Mesothelial cell of epicardium (in vitro differentiated cells): ENCODE data around the gene CDC42EP3. TPM values are rescaled to one million over a fixed set of nuclear protein-coding genes. Genes with fewer than 3 reads are reported as not detected.

Source experiments
- DNase-seq, 2 experiments: peaks; one replicate each; pipeline ENCODE4 v3.0.0; 2021; ENCODE audit warnings: low spot score in 2 of 2; ENCODE audit not compliant: unreplicated experiment in 2 of 2
- H3K27ac Mint-ChIP-seq: 2 replicates; pipeline ENCODE4 v1.8.0; 2021; ENCODE audit warnings: mixed read lengths
- H3K27me3 Mint-ChIP-seq: 2 replicates; pipeline ENCODE4 v1.8.0; 2021; ENCODE audit warnings: low read depth, mixed read lengths
- H3K36me3 Mint-ChIP-seq: 2 replicates; pipeline ENCODE4 v1.8.0; 2021; ENCODE audit warnings: mixed read lengths
- H3K4me1 Mint-ChIP-seq: 2 replicates; pipeline ENCODE4 v1.8.0; 2021; ENCODE audit warnings: mixed read lengths
- H3K4me3 Mint-ChIP-seq: 2 replicates; pipeline ENCODE4 v1.8.0; 2021; ENCODE audit warnings: mild to moderate bottlenecking, moderate library complexity, mixed read lengths
- H3K9me3 Mint-ChIP-seq: 2 replicates; pipeline ENCODE4 v1.8.0; 2021; ENCODE audit warnings: mixed read lengths
- total RNA-seq: library from RNA; stranded (reverse); gene quantifications from 3 replicates; pipeline ENCODE4 v1.2.1, GENCODE V29; 2021
- TF ChIP-seq, protein P1 (sequence below): fragments of 200-600 bp; sonication (generic); IDR thresholded peaks from one replicate; pipeline ENCODE4 v1.5.0; 2021; ENCODE audit warnings: antibody characterized with exemption; ENCODE audit not compliant: unreplicated experiment

Gene CDC42EP3
- total RNA-seq, 1 donor from 2014 or later: 48.7 TPM

DNA sequence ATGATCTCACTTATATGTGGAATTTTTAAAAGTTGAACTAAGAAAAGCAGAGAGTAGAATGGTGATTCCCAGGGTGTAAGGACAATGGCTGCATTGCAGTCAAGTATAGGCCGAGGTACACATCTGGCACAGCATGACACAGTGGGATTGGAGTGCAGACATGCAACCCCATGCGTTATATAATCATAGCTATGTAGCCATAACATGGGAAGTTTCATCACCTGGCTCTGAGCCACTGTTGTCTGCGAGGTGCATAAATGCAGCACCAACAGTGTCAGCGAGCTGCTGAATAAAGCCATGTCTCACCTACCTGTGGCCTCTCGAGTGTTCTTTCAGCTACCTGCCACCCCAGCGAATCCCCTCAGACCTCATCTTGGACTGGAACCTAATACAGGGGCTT, 61.7 kb downstream of the CDC42EP3 start:
- no peak for DNase-seq
- H3K27me3 Mint-ChIP-seq: no peaks in the 10 kb centered on the region
- TF ChIP-seq, protein P1, sequence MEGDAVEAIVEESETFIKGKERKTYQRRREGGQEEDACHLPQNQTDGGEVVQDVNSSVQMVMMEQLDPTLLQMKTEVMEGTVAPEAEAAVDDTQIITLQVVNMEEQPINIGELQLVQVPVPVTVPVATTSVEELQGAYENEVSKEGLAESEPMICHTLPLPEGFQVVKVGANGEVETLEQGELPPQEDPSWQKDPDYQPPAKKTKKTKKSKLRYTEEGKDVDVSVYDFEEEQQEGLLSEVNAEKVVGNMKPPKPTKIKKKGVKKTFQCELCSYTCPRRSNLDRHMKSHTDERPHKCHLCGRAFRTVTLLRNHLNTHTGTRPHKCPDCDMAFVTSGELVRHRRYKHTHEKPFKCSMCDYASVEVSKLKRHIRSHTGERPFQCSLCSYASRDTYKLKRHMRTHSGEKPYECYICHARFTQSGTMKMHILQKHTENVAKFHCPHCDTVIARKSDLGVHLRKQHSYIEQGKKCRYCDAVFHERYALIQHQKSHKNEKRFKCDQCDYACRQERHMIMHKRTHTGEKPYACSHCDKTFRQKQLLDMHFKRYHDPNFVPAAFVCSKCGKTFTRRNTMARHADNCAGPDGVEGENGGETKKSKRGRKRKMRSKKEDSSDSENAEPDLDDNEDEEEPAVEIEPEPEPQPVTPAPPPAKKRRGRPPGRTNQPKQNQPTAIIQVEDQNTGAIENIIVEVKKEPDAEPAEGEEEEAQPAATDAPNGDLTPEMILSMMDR: no peak
- no peak overlapping the region for H3K4me3 Mint-ChIP-seq
- H3K36me3 Mint-ChIP-seq: peaks cover 13% of the 10 kb centered on the region
- no peak overlapping the region for H3K27ac Mint-ChIP-seq
- H3K9me3 Mint-ChIP-seq: peaks cover 32% of the 10 kb centered on the region
- H3K4me1 Mint-ChIP-seq: peaks cover 21% of the 10 kb centered on the region

DNA sequence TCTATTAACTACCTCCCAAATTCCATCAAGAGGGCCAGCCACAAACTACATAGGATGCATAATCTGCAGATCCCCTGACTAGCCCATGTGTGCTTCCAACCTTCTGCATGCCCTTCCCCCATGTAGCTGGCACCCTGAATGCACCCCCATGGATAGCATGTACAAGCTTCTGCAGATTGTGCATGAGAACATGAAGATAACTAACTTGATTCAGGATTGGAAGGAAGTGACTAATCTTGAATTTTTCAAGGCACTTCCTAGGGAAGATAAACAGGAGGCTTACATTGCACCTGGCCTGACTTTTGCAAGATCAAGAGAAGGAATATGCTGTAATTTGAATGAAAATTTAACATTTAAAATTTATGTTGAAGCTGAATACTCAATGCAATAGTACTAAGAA, 66.7 kb downstream of the CDC42EP3 start:
- DNase-seq: no peak
- peaks cover 15% of the 10 kb centered on the region for H3K4me1 Mint-ChIP-seq
- H3K36me3 Mint-ChIP-seq: peaks cover 13% of the 10 kb centered on the region
- no peak overlapping the region for H3K4me3 Mint-ChIP-seq
- TF ChIP-seq, protein P1: no peak
- no peaks in the 10 kb centered on the region for H3K27me3 Mint-ChIP-seq
- peaks cover 32% of the 10 kb centered on the region for H3K9me3 Mint-ChIP-seq
- H3K27ac Mint-ChIP-seq: no peak overlapping the region

DNA sequence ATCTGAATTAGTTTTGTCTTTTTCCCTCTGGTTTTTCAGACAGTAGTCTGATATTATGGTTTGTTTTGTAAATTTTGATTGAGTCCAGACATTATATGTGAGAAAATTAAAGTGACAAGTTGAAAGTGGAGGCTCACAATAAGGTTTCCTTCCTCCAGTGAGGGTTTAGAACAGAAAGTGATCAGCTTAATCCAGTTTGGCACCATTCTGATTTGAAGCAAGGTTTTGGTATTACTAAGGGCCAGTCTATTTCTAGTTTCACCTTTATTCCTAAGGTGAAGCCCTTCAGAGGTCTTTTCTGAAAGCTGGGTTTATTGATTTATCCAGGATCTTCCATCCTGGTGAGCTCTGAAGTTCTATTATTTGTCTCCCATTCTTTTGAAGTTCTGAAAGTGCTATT, 68.7 kb downstream of the CDC42EP3 start:
- DNase-seq: no peak
- peaks cover 15% of the 10 kb centered on the region for H3K4me1 Mint-ChIP-seq
- no peak overlapping the region for H3K27ac Mint-ChIP-seq
- H3K36me3 Mint-ChIP-seq: peaks cover 7% of the 10 kb centered on the region
- TF ChIP-seq, protein P1: no peak
- no peaks in the 10 kb centered on the region for H3K27me3 Mint-ChIP-seq
- no peak overlapping the region for H3K4me3 Mint-ChIP-seq
- H3K9me3 Mint-ChIP-seq: peaks cover 32% of the 10 kb centered on the region

DNA sequence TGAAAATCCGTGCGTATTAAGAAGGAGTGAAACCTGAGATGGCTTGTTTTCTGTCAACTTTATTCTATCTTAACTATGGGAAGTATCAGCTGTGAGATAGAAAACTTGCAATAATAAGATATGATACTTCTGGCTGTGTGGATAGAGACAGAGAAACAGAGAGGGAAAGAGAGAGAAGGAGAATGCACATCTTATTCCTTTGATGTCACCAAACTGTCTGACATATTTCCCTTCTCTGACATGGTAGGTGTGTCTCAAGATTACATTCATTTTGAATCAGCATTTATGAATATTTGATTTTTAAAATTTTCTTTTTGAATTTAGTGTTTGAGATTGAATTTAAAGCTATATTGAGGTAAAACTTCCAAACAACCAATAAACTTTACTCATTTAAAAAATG, 69.4 kb downstream of the CDC42EP3 start:
- no peak for DNase-seq
- H3K36me3 Mint-ChIP-seq: peaks cover 8% of the 10 kb centered on the region
- H3K27ac Mint-ChIP-seq: peak overlapping the region; percentile 4
- no peak overlapping the region for H3K4me3 Mint-ChIP-seq
- no peaks in the 10 kb centered on the region for H3K27me3 Mint-ChIP-seq
- peaks cover 32% of the 10 kb centered on the region for H3K9me3 Mint-ChIP-seq
- H3K4me1 Mint-ChIP-seq: peaks cover 15% of the 10 kb centered on the region
- TF ChIP-seq, protein P1: no peak

DNA sequence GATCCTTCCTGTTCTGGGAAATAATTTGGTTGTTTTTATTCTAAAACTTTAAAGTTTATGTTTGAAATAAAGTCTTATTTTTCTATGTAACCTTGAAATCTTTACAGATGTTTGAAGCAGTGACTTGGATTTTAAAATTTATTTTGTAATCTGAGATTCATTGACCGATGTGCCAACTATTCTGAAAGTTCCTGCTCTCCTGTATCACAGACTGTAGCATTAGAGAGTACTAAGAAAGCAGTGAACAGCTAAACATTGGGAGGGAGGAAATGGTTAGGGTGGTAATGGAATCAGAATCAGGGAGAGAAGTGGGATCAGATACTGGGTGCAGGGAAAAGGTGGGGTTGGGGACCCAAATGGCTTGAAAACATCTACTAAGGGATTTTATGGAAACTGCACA, 69.9 kb downstream of the CDC42EP3 start:
- DNase-seq: no peak
- peaks cover 32% of the 10 kb centered on the region for H3K9me3 Mint-ChIP-seq
- TF ChIP-seq, protein P1: no peak
- peaks cover 15% of the 10 kb centered on the region for H3K4me1 Mint-ChIP-seq
- H3K27me3 Mint-ChIP-seq: no peaks in the 10 kb centered on the region
- peak overlapping the region; percentile 4 for H3K27ac Mint-ChIP-seq
- H3K36me3 Mint-ChIP-seq: peaks cover 9% of the 10 kb centered on the region
- H3K4me3 Mint-ChIP-seq: no peak overlapping the region

DNA sequence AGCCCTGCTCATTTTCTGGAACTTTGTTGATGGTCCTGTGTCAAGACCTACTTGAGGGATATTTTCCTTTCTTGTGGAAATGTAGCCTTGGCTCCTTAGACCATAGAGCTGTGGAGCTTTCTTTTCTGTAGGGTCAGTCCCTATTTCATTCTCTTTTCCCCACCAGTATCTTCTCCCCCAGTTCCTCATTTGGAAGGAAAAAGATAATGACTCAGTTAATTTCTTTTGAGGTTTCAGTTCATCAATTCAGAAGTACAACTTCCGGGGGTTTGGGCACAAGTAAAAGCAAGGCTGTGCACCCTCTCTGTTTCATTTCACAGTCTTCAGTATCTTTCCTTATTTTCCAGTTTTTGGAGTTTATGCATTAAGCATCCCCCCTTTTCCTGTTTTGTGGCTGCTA, 70.7 kb downstream of the CDC42EP3 start:
- no peak for DNase-seq
- Mint-ChIP-seq H3K4me1 (peaks cover 15% of the 10 kb centered on the region), H3K4me3 (no peak overlapping the region), H3K36me3 (peaks cover 9% of the 10 kb centered on the region), H3K9me3 (peaks cover 32% of the 10 kb centered on the region), H3K27ac (no peak overlapping the region), H3K27me3 (no peaks in the 10 kb centered on the region)
- TF ChIP-seq, protein P1: no peak
